Vagina (tissue), 2 donors: ENCODE results near the gene MARCHF3. TPM values are rescaled to one million over a fixed set of nuclear protein-coding genes. Genes with fewer than 3 reads are reported as not detected.
A peak's percentile ranks its signal among the peaks of the same experiment; 100 is the strongest.

Experiments used
- DNase-seq, 2 donors: peaks; one replicate each; pipeline ENCODE4 v3.0.0-alpha.2; 2017; ENCODE audit errors: extremely low spot score in 2 of 2
- H3K27ac ChIP-seq: fragments of 200-600 bp; sonication (generic); one replicate; pipeline ENCODE4 v1.5.1; 2019
- H3K27me3 ChIP-seq: fragments of 200-600 bp; sonication (generic); one replicate; pipeline ENCODE4 v1.5.1; 2019
- H3K36me3 ChIP-seq, 2 donors: fragments of 200-600 bp; sonication (generic); one replicate each; pipeline ENCODE4 v1.5.1; 2017 to 2019
- H3K4me1 ChIP-seq: fragments of 200-600 bp; sonication (generic); one replicate; pipeline ENCODE4 v1.5.1; 2019
- H3K4me3 ChIP-seq, 2 donors: fragments of 200-600 bp; sonication (generic); 1 replicate in 1 of 2; 2 replicates in 1 of 2; pipeline ENCODE4 v1.5.1; 2016 to 2019
- H3K9me3 ChIP-seq: fragments of 200-600 bp; sonication (generic); one replicate; pipeline ENCODE4 v1.5.1; 2019
- POLR2A ChIP-seq, 2 donors: fragments of 450-650 bp; IDR thresholded peaks; one replicate each; pipeline ENCODE4 v1.6.1; 2017; ENCODE audit warnings: antibody characterized with exemption in 2 of 2, mild to moderate bottlenecking in 2 of 2, moderate library complexity in 2 of 2
- POLR2AphosphoS5 ChIP-seq, 2 donors: sonication (generic); formaldehyde crosslinking; IDR thresholded peaks; one replicate each; pipeline ENCODE4 v1.9.0; 2017; ENCODE audit warnings: antibody characterized with exemption in 2 of 2, mild to moderate bottlenecking in 2 of 2, low read depth in 1 of 2; ENCODE audit not compliant: insufficient read depth in 1 of 2
- intact Hi-C: fragments of 100-400 bp; cut with DNase I; formaldehyde crosslinking; loops from one replicate; pipeline ENCODE4 v1.15.1; 2023
- total RNA-seq: library from RNA; depleted of rRNA; stranded (reverse); fragments of >200 nt; gene quantifications from one replicate; pipeline ENCODE4 v1.2.3, GENCODE V29; 2016
- TF ChIP-seq, protein P1 (sequence below), 3 experiments: fragments of 450-650 bp in 2 of 3; fragments of 200-600 bp in 1 of 3; sonication (generic) in 1 of 3; IDR thresholded peaks; one replicate each; pipeline ENCODE4 v1.5.1; 2017 to 2019; ENCODE audit warnings: antibody characterized with exemption in 3 of 3, mild to moderate bottlenecking in 2 of 3, moderate library complexity in 2 of 3

MARCHF3 gene
- total RNA-seq, 1 donor from 2014 or later, result 2.0 TPM

DNA sequence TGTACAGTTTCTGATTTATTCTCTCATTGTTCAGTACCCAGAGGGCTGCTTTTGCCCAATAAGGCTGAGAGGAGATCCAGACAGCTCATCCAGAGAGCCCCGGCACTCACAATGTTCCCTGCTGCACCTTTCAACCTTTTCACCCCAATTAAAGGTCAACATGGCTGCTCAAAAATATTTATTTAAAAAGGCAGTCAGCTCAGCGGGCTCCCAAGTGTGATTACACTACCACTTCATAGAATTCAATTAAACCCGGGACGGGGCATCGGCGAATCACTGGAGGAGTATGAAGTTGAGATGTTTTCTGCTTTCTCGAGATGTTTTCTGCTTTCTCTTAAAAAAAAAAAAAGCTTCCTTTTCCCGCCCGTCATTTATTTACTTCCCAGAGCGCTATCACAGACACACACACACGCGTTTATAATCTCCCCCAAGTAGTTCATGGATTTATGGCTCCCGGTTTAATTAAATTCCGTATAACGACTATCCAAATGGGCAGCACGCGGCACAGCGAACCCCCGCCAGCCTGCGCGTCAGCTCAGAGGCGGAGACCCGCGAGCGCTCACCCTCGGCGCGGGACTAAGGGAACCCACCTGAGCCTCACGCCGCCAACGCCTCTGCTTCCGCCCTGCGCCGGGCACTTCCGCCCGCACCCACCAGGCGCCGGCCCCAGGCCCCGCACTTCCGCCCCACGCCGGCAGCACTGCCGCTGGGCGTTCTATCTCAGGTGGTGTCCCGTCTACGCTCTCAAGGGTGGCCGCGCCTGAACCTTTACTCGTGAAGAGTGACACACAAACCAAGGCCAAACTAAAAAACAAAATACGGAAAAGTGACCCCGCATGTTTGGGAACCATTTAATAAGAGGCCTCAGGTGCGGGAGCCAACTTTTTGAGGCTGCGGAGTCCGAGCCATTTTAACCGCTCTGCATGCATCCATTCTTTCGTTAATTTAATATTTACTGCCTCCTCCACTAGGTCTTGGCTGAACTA lies 42.8 kb upstream of the MARCHF3 start, which contains the start of gene C5orf63:
Gene C5orf63, minus strand, starts transcription at position 642 of the 986 bp plus-strand sequence. CDS start 14,507 bp downstream, outside the sequence.
- no peak for DNase-seq
- Histone ChIP-seq H3K4me1 (no peaks in the 10 kb centered on the region), H3K27ac (no peak within 1 kb of the TSS), H3K4me3 (peak within 1 kb of the TSS; percentile 36 to 63), H3K36me3 (no peaks in the 10 kb centered on the region), H3K27me3 (no peaks in the 10 kb centered on the region), H3K9me3 (no peaks in the 10 kb centered on the region)
- TF ChIP-seq, protein P1, sequence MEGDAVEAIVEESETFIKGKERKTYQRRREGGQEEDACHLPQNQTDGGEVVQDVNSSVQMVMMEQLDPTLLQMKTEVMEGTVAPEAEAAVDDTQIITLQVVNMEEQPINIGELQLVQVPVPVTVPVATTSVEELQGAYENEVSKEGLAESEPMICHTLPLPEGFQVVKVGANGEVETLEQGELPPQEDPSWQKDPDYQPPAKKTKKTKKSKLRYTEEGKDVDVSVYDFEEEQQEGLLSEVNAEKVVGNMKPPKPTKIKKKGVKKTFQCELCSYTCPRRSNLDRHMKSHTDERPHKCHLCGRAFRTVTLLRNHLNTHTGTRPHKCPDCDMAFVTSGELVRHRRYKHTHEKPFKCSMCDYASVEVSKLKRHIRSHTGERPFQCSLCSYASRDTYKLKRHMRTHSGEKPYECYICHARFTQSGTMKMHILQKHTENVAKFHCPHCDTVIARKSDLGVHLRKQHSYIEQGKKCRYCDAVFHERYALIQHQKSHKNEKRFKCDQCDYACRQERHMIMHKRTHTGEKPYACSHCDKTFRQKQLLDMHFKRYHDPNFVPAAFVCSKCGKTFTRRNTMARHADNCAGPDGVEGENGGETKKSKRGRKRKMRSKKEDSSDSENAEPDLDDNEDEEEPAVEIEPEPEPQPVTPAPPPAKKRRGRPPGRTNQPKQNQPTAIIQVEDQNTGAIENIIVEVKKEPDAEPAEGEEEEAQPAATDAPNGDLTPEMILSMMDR (IDR thresholded peaks at IDR 0.05), result peak in 1 of 3 experiments; percentile 22
- TF ChIP-seq POLR2A (IDR thresholded peaks at IDR 0.05) (no peak), POLR2AphosphoS5 (IDR thresholded peaks at IDR 0.05; ENCODE audit: insufficient read depth in 1 of 2, low read depth in 1 of 2) (peak in 1 of 2 donors; percentile 45)
- intact Hi-C loops, result no loop called here

DNA sequence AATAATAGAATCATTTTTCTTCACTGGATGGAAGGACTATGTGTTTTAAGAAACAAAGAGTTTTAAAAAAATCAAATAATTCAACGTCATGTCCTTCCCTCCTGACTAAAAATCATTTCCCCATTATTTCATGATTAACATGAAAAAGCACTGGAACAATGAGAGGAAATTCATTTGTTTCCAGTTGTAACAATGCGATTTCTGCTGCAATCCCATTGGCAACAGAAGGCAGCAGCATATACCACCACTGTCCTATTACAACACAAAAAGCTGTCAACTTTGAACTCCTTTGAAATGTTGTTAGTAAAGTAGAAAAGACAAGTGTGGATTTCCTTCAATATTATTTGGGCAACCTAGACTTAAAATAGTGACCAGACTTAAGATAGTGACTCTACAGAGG lies 39.9 kb upstream of the MARCHF3 start:
- Histone ChIP-seq H3K9me3 (no peaks in the 10 kb centered on the region), H3K4me3 (no peak overlapping the region), H3K4me1 (no peaks in the 10 kb centered on the region), H3K27me3 (no peaks in the 10 kb centered on the region), H3K27ac (no peak overlapping the region), H3K36me3 (no peaks in the 10 kb centered on the region)
- no peak for DNase-seq
- intact Hi-C loops, result no loop called here
- TF ChIP-seq POLR2A (IDR thresholded peaks at IDR 0.05) (no peak), POLR2AphosphoS5 (IDR thresholded peaks at IDR 0.05; ENCODE audit: insufficient read depth in 1 of 2, low read depth in 1 of 2) (peak in 1 of 2 donors; percentile 34)
- TF ChIP-seq, protein P1 (IDR thresholded peaks at IDR 0.05), result no peak

DNA sequence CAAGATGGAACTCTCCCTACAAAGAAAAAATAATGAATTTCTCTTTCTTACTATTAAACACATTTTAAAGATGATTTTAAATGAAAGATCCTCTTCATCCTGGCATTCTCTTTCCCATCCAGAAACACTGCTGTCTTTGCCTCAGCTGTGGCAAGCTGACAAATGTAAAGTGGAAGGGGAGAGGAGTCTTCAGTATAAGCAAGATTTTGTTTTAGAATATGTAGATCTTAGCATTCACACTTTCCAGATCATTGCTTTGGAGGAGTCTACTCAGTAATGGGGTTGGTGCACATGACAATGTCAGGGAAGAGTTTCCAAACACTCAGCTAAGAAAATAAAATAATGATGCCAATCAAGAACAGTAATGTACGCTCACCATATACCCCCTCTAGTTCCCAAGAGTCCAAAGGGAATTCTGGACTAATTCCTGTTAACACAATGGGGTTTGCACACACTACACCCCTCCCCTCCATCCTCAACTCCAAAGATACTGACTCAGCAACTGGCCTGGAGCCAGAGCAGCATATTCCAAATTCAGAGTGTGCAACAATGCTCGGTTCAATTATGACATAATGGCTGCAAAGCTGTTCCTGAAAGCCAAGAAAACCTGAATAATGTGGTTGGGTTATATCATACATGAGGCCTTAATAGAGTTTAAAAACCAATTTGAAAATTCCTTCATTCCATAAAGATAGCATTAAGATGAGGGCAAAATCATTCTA lies 38.3 kb upstream of the MARCHF3 start:
- Histone ChIP-seq H3K36me3 (no peaks in the 10 kb centered on the region), H3K4me1 (no peaks in the 10 kb centered on the region), H3K27me3 (no peaks in the 10 kb centered on the region), H3K4me3 (no peak overlapping the region), H3K9me3 (no peaks in the 10 kb centered on the region), H3K27ac (no peak overlapping the region)
- intact Hi-C loops, result no loop called here
- TF ChIP-seq POLR2A (IDR thresholded peaks at IDR 0.05) (no peak), POLR2AphosphoS5 (IDR thresholded peaks at IDR 0.05; ENCODE audit: insufficient read depth in 1 of 2, low read depth in 1 of 2) (no peak)
- TF ChIP-seq, protein P1 (IDR thresholded peaks at IDR 0.05), result no peak
- no peak for DNase-seq

DNA sequence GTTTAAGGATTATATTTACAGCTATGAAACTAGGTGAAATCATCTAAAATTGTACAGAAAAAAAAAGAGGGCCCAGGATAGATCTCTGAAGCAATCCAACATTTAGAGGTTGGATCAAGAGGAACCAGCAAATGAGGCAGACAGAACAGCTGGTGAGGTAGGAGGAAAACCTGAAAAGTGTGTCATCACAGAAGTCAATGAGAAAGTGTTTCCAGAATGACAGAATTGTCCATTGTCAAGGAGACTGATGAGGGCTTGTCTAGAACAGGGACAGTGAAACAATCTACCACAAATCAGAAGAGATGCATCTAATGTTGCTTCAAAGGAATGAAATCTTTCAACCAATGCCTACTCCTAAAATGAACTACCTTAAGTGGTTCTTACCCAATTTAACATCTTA lies 36.4 kb upstream of the MARCHF3 start:
- TF ChIP-seq, protein P1 (IDR thresholded peaks at IDR 0.05), result no peak
- no peak overlapping the region for H3K27ac ChIP-seq
- no peaks in the 10 kb centered on the region for H3K9me3 ChIP-seq
- H3K36me3 ChIP-seq, result no peaks in the 10 kb centered on the region
- DNase-seq, result no peak
- H3K4me3 ChIP-seq, result no peak overlapping the region
- H3K4me1 ChIP-seq, result no peaks in the 10 kb centered on the region
- H3K27me3 ChIP-seq, result no peaks in the 10 kb centered on the region
- intact Hi-C loops, result no loop called here
